ENCODE data around the gene DNAI1.

DNA sequence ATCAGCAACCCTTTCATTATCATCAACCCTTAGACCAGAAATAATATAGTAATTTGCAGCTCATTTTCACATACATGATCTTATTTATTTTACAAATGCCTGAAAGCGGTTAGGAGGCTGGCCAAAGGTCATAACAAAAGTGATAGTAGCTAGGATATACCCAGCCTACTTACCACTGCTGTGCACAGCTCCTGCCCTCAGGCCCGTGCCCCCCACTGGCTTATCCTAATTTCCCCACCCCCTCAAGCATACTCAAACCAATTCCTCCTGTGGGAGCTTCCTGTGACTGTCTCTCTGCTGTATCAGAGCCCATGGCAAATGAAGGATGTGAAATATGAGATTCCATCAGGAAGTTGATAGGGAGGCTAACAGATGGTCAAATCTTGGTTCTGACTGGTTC, 15.1 kb upstream of the DNAI1 start:
- TF ChIP-seq POLR2A (IDR thresholded peaks at IDR 0.05; ENCODE audit: borderline replicate concordance, extremely low read depth, insufficient read depth, insufficient read length) (no peak), CEBPB (IDR thresholded peaks at IDR 0.05; ENCODE audit: low read depth) (no peak), ZFX (IDR thresholded peaks at IDR 0.05) (no peak), RAD21 (IDR thresholded peaks at IDR 0.05; ENCODE audit: low read depth) (no peak), ZNF274 (IDR thresholded peaks at IDR 0.05; ENCODE audit: low read depth, low read length) (no peak), EZH2 (IDR thresholded peaks at IDR 0.05) (no peak), EZH2phosphoT487 (IDR thresholded peaks at IDR 0.05; ENCODE audit: borderline replicate concordance) (no peak), TCF7L2 (IDR thresholded peaks at IDR 0.05; ENCODE audit: borderline replicate concordance, extremely low read depth, insufficient read depth, insufficient read length) (no peak), POLR2AphosphoS5 (IDR thresholded peaks at IDR 0.05; ENCODE audit: low read depth, low read length) (no peak), SRF (IDR thresholded peaks at IDR 0.05; ENCODE audit: low read depth) (no peak)
- TF ChIP-seq, protein P1, sequence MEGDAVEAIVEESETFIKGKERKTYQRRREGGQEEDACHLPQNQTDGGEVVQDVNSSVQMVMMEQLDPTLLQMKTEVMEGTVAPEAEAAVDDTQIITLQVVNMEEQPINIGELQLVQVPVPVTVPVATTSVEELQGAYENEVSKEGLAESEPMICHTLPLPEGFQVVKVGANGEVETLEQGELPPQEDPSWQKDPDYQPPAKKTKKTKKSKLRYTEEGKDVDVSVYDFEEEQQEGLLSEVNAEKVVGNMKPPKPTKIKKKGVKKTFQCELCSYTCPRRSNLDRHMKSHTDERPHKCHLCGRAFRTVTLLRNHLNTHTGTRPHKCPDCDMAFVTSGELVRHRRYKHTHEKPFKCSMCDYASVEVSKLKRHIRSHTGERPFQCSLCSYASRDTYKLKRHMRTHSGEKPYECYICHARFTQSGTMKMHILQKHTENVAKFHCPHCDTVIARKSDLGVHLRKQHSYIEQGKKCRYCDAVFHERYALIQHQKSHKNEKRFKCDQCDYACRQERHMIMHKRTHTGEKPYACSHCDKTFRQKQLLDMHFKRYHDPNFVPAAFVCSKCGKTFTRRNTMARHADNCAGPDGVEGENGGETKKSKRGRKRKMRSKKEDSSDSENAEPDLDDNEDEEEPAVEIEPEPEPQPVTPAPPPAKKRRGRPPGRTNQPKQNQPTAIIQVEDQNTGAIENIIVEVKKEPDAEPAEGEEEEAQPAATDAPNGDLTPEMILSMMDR (IDR thresholded peaks at IDR 0.05 in 2 of 3, conservative IDR thresholded peaks at IDR 0.05 in 1 of 3; ENCODE audit: borderline replicate concordance in 1 of 3, insufficient read depth in 1 of 3, low read depth in 2 of 3, low read length in 2 of 3) = no peak
